Bronchial epithelial cell (primary cell): Measurements from ENCODE around the gene COL26A1. TPM values are rescaled to one million over a fixed set of nuclear protein-coding genes. Genes with fewer than 3 reads are reported as not detected.

Source experiments
- DNase-seq: peaks from one replicate; pipeline ENCODE4 v3.0.0-alpha.2; 2010; ENCODE audit warnings: low read depth
- FAIRE-seq: peaks from 2 replicates; lab custom pipeline; 2011; peaks lifted over from hg19 to GRCh38; lab: Jason Lieb, UNC
- H3K27me3 ChIP-seq: 2 replicates; pipeline ENCODE4 v1.5.1; 2011; ENCODE audit warnings: low read length; ENCODE audit not compliant: control insufficient read depth, insufficient read depth
- H3K36me3 ChIP-seq: 2 replicates; pipeline ENCODE4 v1.5.1; 2011; ENCODE audit warnings: low read length; ENCODE audit not compliant: control insufficient read depth, insufficient read depth
- H3K4me3 ChIP-seq: 2 replicates; pipeline ENCODE4 v1.5.1; 2011; ENCODE audit warnings: mild to moderate bottlenecking, low read depth, low read length, control low read depth
- total RNA-seq: library from RNA; depleted of rRNA; stranded (reverse); fragments of >200 nt; gene quantifications from 2 replicates; pipeline ENCODE4 v1.2.1, GENCODE V29; 2014
- TF ChIP-seq, protein P1 (sequence below): IDR thresholded peaks from 2 replicates; pipeline ENCODE4 v1.5.1; 2011; ENCODE audit warnings: mild to moderate bottlenecking, moderate library complexity, low read length, control low read depth, inconsistent platforms; ENCODE audit not compliant: insufficient read depth, severe bottlenecking

The COL26A1 gene
- total RNA-seq, 1 donor from 2014 or later: not detected

DNA sequence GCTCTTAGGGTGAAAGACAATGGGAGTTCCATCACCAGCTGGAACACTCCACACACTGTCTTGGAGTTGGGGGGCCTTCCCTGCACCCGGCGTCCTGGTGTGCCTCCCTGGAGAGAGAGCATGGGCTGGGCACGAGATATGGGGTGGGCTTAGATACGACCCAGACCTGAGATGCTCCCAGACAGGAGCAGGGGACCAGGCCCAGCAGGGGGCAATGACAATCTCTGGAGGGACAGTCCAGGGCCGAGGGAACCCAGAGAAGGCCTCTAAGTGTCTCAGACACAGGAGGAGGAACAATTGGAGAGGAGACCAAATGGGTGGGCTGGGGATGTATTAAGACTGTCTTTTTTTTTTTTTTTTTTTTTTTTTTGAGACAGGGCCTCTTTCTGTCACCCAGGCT, 226.4 kb downstream of the COL26A1 start:
- H3K36me3 ChIP-seq: no peaks in the 10 kb centered on the region
- H3K4me3 ChIP-seq: no peak overlapping the region
- FAIRE-seq: no peak
- TF ChIP-seq, protein P1, sequence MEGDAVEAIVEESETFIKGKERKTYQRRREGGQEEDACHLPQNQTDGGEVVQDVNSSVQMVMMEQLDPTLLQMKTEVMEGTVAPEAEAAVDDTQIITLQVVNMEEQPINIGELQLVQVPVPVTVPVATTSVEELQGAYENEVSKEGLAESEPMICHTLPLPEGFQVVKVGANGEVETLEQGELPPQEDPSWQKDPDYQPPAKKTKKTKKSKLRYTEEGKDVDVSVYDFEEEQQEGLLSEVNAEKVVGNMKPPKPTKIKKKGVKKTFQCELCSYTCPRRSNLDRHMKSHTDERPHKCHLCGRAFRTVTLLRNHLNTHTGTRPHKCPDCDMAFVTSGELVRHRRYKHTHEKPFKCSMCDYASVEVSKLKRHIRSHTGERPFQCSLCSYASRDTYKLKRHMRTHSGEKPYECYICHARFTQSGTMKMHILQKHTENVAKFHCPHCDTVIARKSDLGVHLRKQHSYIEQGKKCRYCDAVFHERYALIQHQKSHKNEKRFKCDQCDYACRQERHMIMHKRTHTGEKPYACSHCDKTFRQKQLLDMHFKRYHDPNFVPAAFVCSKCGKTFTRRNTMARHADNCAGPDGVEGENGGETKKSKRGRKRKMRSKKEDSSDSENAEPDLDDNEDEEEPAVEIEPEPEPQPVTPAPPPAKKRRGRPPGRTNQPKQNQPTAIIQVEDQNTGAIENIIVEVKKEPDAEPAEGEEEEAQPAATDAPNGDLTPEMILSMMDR: no peak
- no peaks in the 10 kb centered on the region for H3K27me3 ChIP-seq
- no peak for DNase-seq

DNA sequence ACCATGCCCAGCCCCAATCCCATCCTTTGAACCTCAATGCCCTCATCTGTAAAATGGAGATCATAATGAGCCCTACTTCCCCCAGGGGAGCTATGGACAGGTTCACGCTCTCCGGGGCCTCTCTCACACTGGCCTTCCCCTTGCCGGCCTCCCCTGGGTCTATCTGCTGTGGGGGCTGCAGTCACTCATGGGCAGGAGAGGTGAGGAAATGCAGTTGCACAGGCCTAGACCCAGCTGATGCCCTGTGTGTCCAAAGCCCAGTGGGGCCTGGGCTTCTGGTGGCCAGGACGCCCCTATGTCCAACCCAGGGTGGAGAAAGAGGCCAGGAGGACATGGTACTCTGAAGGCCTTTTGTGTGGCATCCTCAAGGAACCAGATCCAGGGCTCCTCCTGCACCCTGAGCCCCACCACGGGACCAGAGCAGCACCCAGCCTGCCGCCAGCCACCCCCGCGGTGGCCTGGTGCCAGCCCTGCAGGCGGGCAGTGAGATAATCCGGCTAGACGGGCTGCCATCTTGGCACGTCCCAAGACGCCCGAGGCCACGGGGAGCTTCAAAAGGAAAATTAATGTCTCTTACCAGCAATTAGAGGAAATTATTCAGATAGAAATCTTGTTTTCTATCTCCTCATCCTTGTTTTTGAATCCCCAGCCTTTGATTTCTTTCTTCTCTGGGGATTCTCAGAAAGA, 227.4 kb downstream of the COL26A1 start:
- no peaks in the 10 kb centered on the region for H3K27me3 ChIP-seq
- H3K4me3 ChIP-seq: no peak overlapping the region
- FAIRE-seq (no peak), DNase-seq (no peak)
- H3K36me3 ChIP-seq: no peaks in the 10 kb centered on the region
- TF ChIP-seq, protein P1: no peak

DNA sequence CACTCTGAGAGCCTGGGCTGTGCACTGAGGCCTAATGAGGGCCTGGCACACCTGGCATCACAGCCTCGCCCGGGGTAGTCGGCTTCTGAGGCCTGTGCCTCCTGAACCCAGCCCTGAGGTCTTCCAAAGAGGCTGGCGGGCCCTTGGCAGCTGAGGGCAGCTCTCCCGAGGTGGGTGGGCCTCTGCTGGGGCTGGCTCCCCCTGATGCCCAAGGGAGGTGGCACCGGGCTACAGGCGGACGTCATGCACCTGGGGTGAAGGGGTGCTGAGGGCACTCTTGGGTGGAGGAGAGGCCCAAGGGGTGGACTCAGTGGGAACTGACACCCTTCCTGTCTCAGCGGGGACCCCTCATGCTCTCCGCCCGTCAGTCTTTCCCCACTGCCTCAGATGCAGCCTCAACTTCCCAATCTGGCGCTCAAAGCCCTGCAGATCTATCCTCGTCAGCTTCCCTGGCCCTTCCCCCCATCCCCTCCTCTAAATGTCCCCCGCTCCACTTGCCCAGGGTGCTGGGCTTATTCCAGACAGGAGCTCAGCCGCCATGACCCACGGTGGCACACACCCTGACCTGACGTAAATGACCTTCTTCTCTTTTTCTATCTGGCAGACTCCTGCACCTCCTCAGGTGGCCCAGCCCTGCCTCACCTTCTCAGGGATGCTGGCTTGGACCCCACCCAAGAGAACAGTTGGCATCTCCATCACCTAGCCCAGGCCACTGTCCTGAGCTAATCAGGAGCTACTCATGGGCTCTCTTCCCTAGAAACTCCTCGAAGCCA, 228.2 kb downstream of the COL26A1 start:
- no peak for FAIRE-seq

DNA sequence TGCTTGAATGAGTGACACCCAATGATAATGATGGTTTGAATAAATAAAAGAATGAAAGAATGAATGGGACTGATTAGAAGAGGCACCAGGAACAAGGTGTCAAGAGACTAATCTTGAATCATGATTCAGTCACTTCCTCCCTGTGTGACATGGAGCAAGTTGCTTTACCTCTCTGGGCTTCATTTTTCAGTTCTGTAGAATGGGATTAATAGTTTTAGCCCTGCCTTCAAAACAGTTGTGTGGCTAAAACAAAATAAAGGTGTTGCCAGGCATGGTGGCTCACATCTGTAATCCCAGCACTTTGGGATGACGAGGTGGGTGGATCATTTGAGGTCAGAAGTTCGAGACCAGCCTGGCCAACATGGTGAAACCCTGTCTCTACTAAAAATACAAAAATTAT, 228.8 kb downstream of the COL26A1 start:
- Histone ChIP-seq H3K4me3 (no peak overlapping the region), H3K27me3 (no peaks in the 10 kb centered on the region), H3K36me3 (no peaks in the 10 kb centered on the region)
- DNase-seq (no peak), FAIRE-seq (no peak)
- TF ChIP-seq, protein P1: no peak

More for the DNA sequence above, 228.2 kb downstream of the COL26A1 start:
- no peaks in the 10 kb centered on the region for H3K36me3 ChIP-seq
- DNase-seq: no peak
- TF ChIP-seq, protein P1: no peak
- H3K27me3 ChIP-seq: no peaks in the 10 kb centered on the region
- H3K4me3 ChIP-seq: no peak overlapping the region

DNA sequence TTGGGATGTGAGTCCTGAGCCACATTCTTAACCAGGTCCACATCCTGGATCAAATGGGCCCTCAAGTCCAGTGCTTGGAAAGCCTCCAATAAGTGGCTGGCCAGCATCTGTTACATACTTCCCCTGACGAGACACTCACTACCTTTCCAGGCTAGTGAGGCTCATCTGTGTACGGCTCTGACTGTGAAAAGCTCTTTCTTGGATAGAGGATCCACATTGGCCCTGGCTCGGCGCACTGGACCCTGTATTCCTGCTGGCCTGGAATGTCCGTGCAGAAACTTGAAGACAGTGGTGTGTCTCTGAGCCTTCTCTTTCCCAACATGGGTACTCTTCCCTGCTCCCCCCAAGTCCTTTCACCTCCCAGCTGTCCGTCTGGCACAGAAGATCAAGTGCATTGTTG, 230.9 kb downstream of the COL26A1 start:
- no peaks in the 10 kb centered on the region for H3K36me3 ChIP-seq
- H3K4me3 ChIP-seq: no peak overlapping the region
- TF ChIP-seq, protein P1: no peak
- DNase-seq (no peak), FAIRE-seq (no peak)
- no peaks in the 10 kb centered on the region for H3K27me3 ChIP-seq
